ENCODE measurements around the gene HOXD3. TPM values are rescaled to one million over a fixed set of nuclear protein-coding genes. Genes with fewer than 3 reads are reported as not detected.

The HOXD3 gene
- total RNA-seq, 2 experiments from 2014 or later = not detected

GRCh38 chr2:176211110-176211509 is 54.0 kb downstream of the HOXD3 start:
- no peak for DNase-seq (ENCODE audit: low spot score)
- Histone ChIP-seq H3K36me3 (ENCODE audit: insufficient read depth, low read length) (no peaks in the 10 kb centered on the region), H3K9me3 (ENCODE audit: low read length) (no peaks in the 10 kb centered on the region), H3K4me3 (ENCODE audit: low read depth, low read length, poor library complexity, severe bottlenecking) (no peak overlapping the region), H3K79me2 (ENCODE audit: insufficient read depth, low read depth, low read length) (no peaks in the 10 kb centered on the region), H3K4me1 (ENCODE audit: insufficient read depth, low read length, poor library complexity, severe bottlenecking) (no peaks in the 10 kb centered on the region), H4K20me1 (ENCODE audit: insufficient read depth, low read length) (no peaks in the 10 kb centered on the region), H3K9me2 (ENCODE audit: insufficient read depth, low read length) (no peaks in the 10 kb centered on the region), H2AFZ (ENCODE audit: low read length) (no peak overlapping the region), H3K4me2 (ENCODE audit: low read length) (no peak overlapping the region), H3K27ac (ENCODE audit: low read depth, low read length, poor library complexity, severe bottlenecking) (no peak overlapping the region)
- CTCF ChIA-PET (ENCODE audit: unreplicated experiment) = no interaction called here
- no peak for TF ChIP-seq EZH2phosphoT487 (IDR thresholded peaks at IDR 0.05; ENCODE audit: borderline replicate concordance, low read depth, low read length)
- TF ChIP-seq, protein P1, sequence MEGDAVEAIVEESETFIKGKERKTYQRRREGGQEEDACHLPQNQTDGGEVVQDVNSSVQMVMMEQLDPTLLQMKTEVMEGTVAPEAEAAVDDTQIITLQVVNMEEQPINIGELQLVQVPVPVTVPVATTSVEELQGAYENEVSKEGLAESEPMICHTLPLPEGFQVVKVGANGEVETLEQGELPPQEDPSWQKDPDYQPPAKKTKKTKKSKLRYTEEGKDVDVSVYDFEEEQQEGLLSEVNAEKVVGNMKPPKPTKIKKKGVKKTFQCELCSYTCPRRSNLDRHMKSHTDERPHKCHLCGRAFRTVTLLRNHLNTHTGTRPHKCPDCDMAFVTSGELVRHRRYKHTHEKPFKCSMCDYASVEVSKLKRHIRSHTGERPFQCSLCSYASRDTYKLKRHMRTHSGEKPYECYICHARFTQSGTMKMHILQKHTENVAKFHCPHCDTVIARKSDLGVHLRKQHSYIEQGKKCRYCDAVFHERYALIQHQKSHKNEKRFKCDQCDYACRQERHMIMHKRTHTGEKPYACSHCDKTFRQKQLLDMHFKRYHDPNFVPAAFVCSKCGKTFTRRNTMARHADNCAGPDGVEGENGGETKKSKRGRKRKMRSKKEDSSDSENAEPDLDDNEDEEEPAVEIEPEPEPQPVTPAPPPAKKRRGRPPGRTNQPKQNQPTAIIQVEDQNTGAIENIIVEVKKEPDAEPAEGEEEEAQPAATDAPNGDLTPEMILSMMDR (conservative IDR thresholded peaks at IDR 0.05; ENCODE audit: low read length) = no peak
- intact Hi-C loops (cut with micrococcal nuclease; ENCODE audit: unreplicated experiment) = no loop called here
- BruUV-seq (replicated peaks) = no TSS peak
- POLR2A ChIA-PET = no interaction called here

- ChIA-PET CTCF (ENCODE audit: unreplicated experiment) (no interaction called here), POLR2A (no interaction called here)
Measured at GRCh38 chr2:176212276-176212675, 55.2 kb downstream of the HOXD3 start.

DNA sequence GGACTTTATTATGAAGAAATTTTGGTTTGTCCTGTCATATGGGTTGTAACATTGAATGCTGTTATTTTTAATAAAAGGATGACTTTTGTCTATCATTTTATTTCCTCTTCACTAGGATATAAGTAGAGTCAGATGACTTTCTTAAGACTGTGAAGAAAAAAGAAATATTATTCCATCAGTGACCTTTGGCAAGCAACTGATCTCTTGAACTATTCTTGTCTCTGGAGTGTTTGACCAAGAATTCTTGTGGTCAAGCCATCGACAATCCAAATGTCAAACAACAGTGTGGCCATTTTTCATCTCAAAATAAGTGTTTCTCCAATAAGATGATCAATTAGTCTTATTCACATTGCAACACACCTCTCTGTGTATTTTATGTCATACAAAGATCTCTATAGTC is 56.3 kb downstream of the HOXD3 start:
- no peak for DNase-seq (ENCODE audit: low spot score)
- no peaks in the 10 kb centered on the region for H3K9me3 ChIP-seq (ENCODE audit: low read length)
- TF ChIP-seq, protein P1 (conservative IDR thresholded peaks at IDR 0.05; ENCODE audit: low read length) = no peak
- TF ChIP-seq EZH2phosphoT487 (IDR thresholded peaks at IDR 0.05; ENCODE audit: borderline replicate concordance, low read depth, low read length) = no peak
- no peak overlapping the region for H3K27ac ChIP-seq (ENCODE audit: low read depth, low read length, poor library complexity, severe bottlenecking)
- intact Hi-C loops (cut with micrococcal nuclease; ENCODE audit: unreplicated experiment) = no loop called here
- no peaks in the 10 kb centered on the region for H3K9me2 ChIP-seq (ENCODE audit: insufficient read depth, low read length)
- BruUV-seq (replicated peaks) = no TSS peak
- no peaks in the 10 kb centered on the region for H3K79me2 ChIP-seq (ENCODE audit: insufficient read depth, low read depth, low read length)
- ChIA-PET CTCF (ENCODE audit: unreplicated experiment) (no interaction called here), POLR2A (interaction anchor here (0.6 kb wide), 1 partner anchor 218 kb away, joined by 4 read pairs; no protein-coding TSS in a partner anchor)
- no peak overlapping the region for H3K4me3 ChIP-seq (ENCODE audit: low read depth, low read length, poor library complexity, severe bottlenecking)
- no peaks in the 10 kb centered on the region for H3K36me3 ChIP-seq (ENCODE audit: insufficient read depth, low read length)
- no peaks in the 10 kb centered on the region for H4K20me1 ChIP-seq (ENCODE audit: insufficient read depth, low read length)
- H3K4me2 ChIP-seq (ENCODE audit: low read length) = no peak overlapping the region
- no peaks in the 10 kb centered on the region for H3K4me1 ChIP-seq (ENCODE audit: insufficient read depth, low read length, poor library complexity, severe bottlenecking)
- H2AFZ ChIP-seq (ENCODE audit: low read length) = no peak overlapping the region

More at GRCh38 chr2:176212276-176212675, 55.2 kb downstream of the HOXD3 start:
- BruUV-seq (replicated peaks) = no TSS peak
- DNase-seq (ENCODE audit: low spot score) = no peak
- Histone ChIP-seq H4K20me1 (ENCODE audit: insufficient read depth, low read length) (no peaks in the 10 kb centered on the region), H3K9me3 (ENCODE audit: low read length) (no peaks in the 10 kb centered on the region), H3K27ac (ENCODE audit: low read depth, low read length, poor library complexity, severe bottlenecking) (no peak overlapping the region), H3K79me2 (ENCODE audit: insufficient read depth, low read depth, low read length) (no peaks in the 10 kb centered on the region), H3K4me1 (ENCODE audit: insufficient read depth, low read length, poor library complexity, severe bottlenecking) (no peaks in the 10 kb centered on the region), H2AFZ (ENCODE audit: low read length) (no peak overlapping the region), H3K9me2 (ENCODE audit: insufficient read depth, low read length) (no peaks in the 10 kb centered on the region), H3K36me3 (ENCODE audit: insufficient read depth, low read length) (no peaks in the 10 kb centered on the region), H3K4me2 (ENCODE audit: low read length) (no peak overlapping the region), H3K4me3 (ENCODE audit: low read depth, low read length, poor library complexity, severe bottlenecking) (no peak overlapping the region)
- intact Hi-C loops (cut with micrococcal nuclease; ENCODE audit: unreplicated experiment) = no loop called here
- TF ChIP-seq, protein P1 (conservative IDR thresholded peaks at IDR 0.05; ENCODE audit: low read length) = no peak
- no peak for TF ChIP-seq EZH2phosphoT487 (IDR thresholded peaks at IDR 0.05; ENCODE audit: borderline replicate concordance, low read depth, low read length)

Small RNA genes within 50 kb of the gene (microRNA-seq; reads per million reads assigned to microRNA genes)
- 3.0 reads per million for gene MIR10B (ENCODE audit: borderline replicate concordance)

Small RNA genes within 50 kb of the gene (small RNA-seq; reads per million reads assigned to genes)
- gene MIR10B = not detected

Other genes with a start within 250 kb of the HOXD3 start
- gene LNPK, start 155.0 kb upstream of the HOXD3 start, total RNA-seq (2014; rRNA removed; shearing (Covaris generic)) = 14.0 and 18.0 TPM in 2 replicates
- 34.7 and 38.3 TPM in 2 replicates for gene LNPK, start 155.0 kb upstream of the HOXD3 start, total RNA-seq (2022)
- gene EVX2, start 73.3 kb upstream of the HOXD3 start, total RNA-seq (2014; rRNA removed; shearing (Covaris generic)) = not detected in 2 replicates
- gene EVX2, start 73.3 kb upstream of the HOXD3 start, total RNA-seq (2022) = not detected in 2 replicates
- gene HOXD13, start 64.6 kb upstream of the HOXD3 start, total RNA-seq (2014; rRNA removed; shearing (Covaris generic)) = not detected in 2 replicates
- gene HOXD13, start 64.6 kb upstream of the HOXD3 start, total RNA-seq (2022) = not detected in 2 replicates
- gene HOXD12, start 57.5 kb upstream of the HOXD3 start, total RNA-seq (2014; rRNA removed; shearing (Covaris generic)) = not detected in 2 replicates
- gene HOXD12, start 57.5 kb upstream of the HOXD3 start, total RNA-seq (2022) = 0.25 TPM in 1 of 2 replicates, not detected in the other
- not detected in 2 replicates for gene HOXD11, start 50.0 kb upstream of the HOXD3 start, total RNA-seq (2014; rRNA removed; shearing (Covaris generic))
- not detected in 2 replicates for gene HOXD11, start 50.0 kb upstream of the HOXD3 start, total RNA-seq (2022)
- not detected in 2 replicates for gene HOXD10, start 40.5 kb upstream of the HOXD3 start, total RNA-seq (2014; rRNA removed; shearing (Covaris generic))
- not detected in 2 replicates for gene HOXD10, start 40.5 kb upstream of the HOXD3 start, total RNA-seq (2022)
- not detected in 2 replicates for gene HOXD9, start 34.6 kb upstream of the HOXD3 start, total RNA-seq (2014; rRNA removed; shearing (Covaris generic))
- not detected in 2 replicates for gene HOXD9, start 34.6 kb upstream of the HOXD3 start, total RNA-seq (2022)
- not detected in 2 replicates for gene HOXD8, start 27.6 kb upstream of the HOXD3 start, total RNA-seq (2014; rRNA removed; shearing (Covaris generic))
- not detected in 2 replicates for gene HOXD8, start 27.6 kb upstream of the HOXD3 start, total RNA-seq (2022)
- not detected in 2 replicates for gene HOXD4, start 5.8 kb upstream of the HOXD3 start, total RNA-seq (2014; rRNA removed; shearing (Covaris generic))
- gene HOXD4, start 5.8 kb upstream of the HOXD3 start, total RNA-seq (2022) = not detected in 2 replicates
- not detected in 2 replicates for gene HOXD1, start 31.4 kb downstream of the HOXD3 start, total RNA-seq (2014; rRNA removed; shearing (Covaris generic))
- gene HOXD1, start 31.4 kb downstream of the HOXD3 start, total RNA-seq (2022) = not detected in 2 replicates
- 36.8 and 71.3 TPM in 2 replicates for gene MTX2, start 112.1 kb downstream of the HOXD3 start, total RNA-seq (2014; rRNA removed; shearing (Covaris generic))
- 31.9 and 33.2 TPM in 2 replicates for gene MTX2, start 112.1 kb downstream of the HOXD3 start, total RNA-seq (2022)

Measured in OCI-LY7 (cell line).